Measurements from ENCODE around the gene PI16. TPM values are rescaled to one million over a fixed set of nuclear protein-coding genes. Genes with fewer than 3 reads are reported as not detected.

The PI16 gene
- total RNA-seq (2021): 0.83 and 1.9 TPM in 2 replicates
- Bru-seq, nascent RNA: percentile 30 among the genes with signal in this experiment
- BruChase-seq, experiment 1, labeled RNA remaining after a 2-hour chase: percentile 28 among the genes with signal in this experiment
- percentile 44 among the genes with signal in this experiment for BruChase-seq, experiment 2, labeled RNA remaining after a 6-hour chase
- long read RNA-seq, partial matches to known transcripts: 0 of 1 reads
- long read RNA-seq, other reads (novel, unspliced or antisense): 1 of 1 reads

- H2AFZ ChIP-seq: no peak within 1 kb of the TSS
- TF ChIP-seq EZH2 (IDR thresholded peaks at IDR 0.05; ENCODE audit: low read depth): no peak
- no peak for TF ChIP-seq CTCF (conservative IDR thresholded peaks at IDR 0.05)
- ChIA-PET CTCF (interaction anchor here (0.5 kb wide), 1 partner anchor 1229 kb away, joined by 4 read pairs; no protein-coding TSS in a partner anchor), POLR2A (ENCODE audit: unreplicated experiment) (no interaction called here)
- no peak within 1 kb of the TSS for H3K27ac ChIP-seq
- no peaks in the 10 kb centered on the region for H3K9me3 ChIP-seq (ENCODE audit: insufficient read depth, low read depth)
- H3K4me1 ChIP-seq (replicated peaks; ENCODE audit: insufficient read depth): peaks cover 22% of the 10 kb centered on the region
- no peaks in the 10 kb centered on the region for H3K79me2 ChIP-seq (ENCODE audit: low read depth)
- H4K20me1 ChIP-seq (ENCODE audit: insufficient read depth): no peaks in the 10 kb centered on the region
- H3K9me2 ChIP-seq (ENCODE audit: insufficient read depth): no peaks in the 10 kb centered on the region
- H3K4me3 ChIP-seq: no peak within 1 kb of the TSS
- intact Hi-C loops (cut with micrococcal nuclease; ENCODE audit: unreplicated experiment): no loop called here
- H3K4me2 ChIP-seq: no peak within 1 kb of the TSS
- no peaks in the 10 kb centered on the region for H3K27me3 ChIP-seq (ENCODE audit: insufficient read depth, low read depth)
- DNase-seq: no peak
- peaks cover 16% of the 10 kb centered on the region; the same call in 1 of the 2 replicates for H3F3A ChIP-seq (ENCODE audit: insufficient read depth, low read depth)
- BruUV-seq (replicated peaks): no TSS peak
- no peaks in the 10 kb centered on the region for H3K36me3 ChIP-seq (ENCODE audit: low read depth)
These were observed at the start of gene PI16 for GRCh38 chr6:36954262-36954931. Gene PI16, plus strand, starts transcription at chr6:36954738. Its CDS starts 23 bp downstream, at chr6:36954761.

- Histone ChIP-seq H3K9me2 (ENCODE audit: insufficient read depth) (no peaks in the 10 kb centered on the region), H3K36me3 (ENCODE audit: low read depth) (peaks cover 17% of the 10 kb centered on the region), H2AFZ (no peak overlapping the region), H3K4me1 (replicated peaks; ENCODE audit: insufficient read depth) (no peaks in the 10 kb centered on the region), H3K4me3 (no peak overlapping the region), H3K27me3 (ENCODE audit: insufficient read depth, low read depth) (no peaks in the 10 kb centered on the region), H3F3A (ENCODE audit: insufficient read depth, low read depth) (0 out of 2 replicates have a peak, but pooled peaks cover 10% of the 10 kb centered on the region), H3K9me3 (ENCODE audit: insufficient read depth, low read depth) (no peaks in the 10 kb centered on the region), H3K27ac (no peak overlapping the region), H4K20me1 (ENCODE audit: insufficient read depth) (0 out of 2 replicates have a peak, but pooled peaks cover 4% of the 10 kb centered on the region), H3K4me2 (no peak overlapping the region), H3K79me2 (ENCODE audit: low read depth) (no peaks in the 10 kb centered on the region)
- no peak for DNase-seq
- CTCF ChIA-PET: no interaction called here
- BruUV-seq (replicated peaks): no TSS peak
- TF ChIP-seq EZH2 (IDR thresholded peaks at IDR 0.05; ENCODE audit: low read depth): no peak
- TF ChIP-seq CTCF (conservative IDR thresholded peaks at IDR 0.05): no peak
- POLR2A ChIA-PET (ENCODE audit: unreplicated experiment): no interaction called here
- intact Hi-C loops (cut with micrococcal nuclease; ENCODE audit: unreplicated experiment): no loop called here
These were observed 49.6 kb upstream of the PI16 start for GRCh38 chr6:36904851-36905393.

- ChIA-PET CTCF (no interaction called here), POLR2A (ENCODE audit: unreplicated experiment) (no interaction called here)
- Histone ChIP-seq H3K27me3 (ENCODE audit: insufficient read depth, low read depth) (no peaks in the 10 kb centered on the region), H3K4me3 (no peak overlapping the region), H3K9me2 (ENCODE audit: insufficient read depth) (no peaks in the 10 kb centered on the region), H3K36me3 (ENCODE audit: low read depth) (peaks cover 20% of the 10 kb centered on the region), H4K20me1 (ENCODE audit: insufficient read depth) (0 out of 2 replicates have a peak, but pooled peaks cover 4% of the 10 kb centered on the region), H3K4me2 (no peak overlapping the region), H3F3A (ENCODE audit: insufficient read depth, low read depth) (peaks cover 13% of the 10 kb centered on the region; the same call in 1 of the 2 replicates), H3K27ac (no peak overlapping the region), H2AFZ (no peak overlapping the region), H3K4me1 (replicated peaks; ENCODE audit: insufficient read depth) (no peaks in the 10 kb centered on the region), H3K79me2 (ENCODE audit: low read depth) (no peaks in the 10 kb centered on the region), H3K9me3 (ENCODE audit: insufficient read depth, low read depth) (no peaks in the 10 kb centered on the region)
- TF ChIP-seq EZH2 (IDR thresholded peaks at IDR 0.05; ENCODE audit: low read depth): no peak
- no peak for TF ChIP-seq CTCF (conservative IDR thresholded peaks at IDR 0.05)
- intact Hi-C loops (cut with micrococcal nuclease; ENCODE audit: unreplicated experiment): no loop called here
- DNase-seq: no peak
- BruUV-seq (replicated peaks): no TSS peak
These were observed 47.8 kb upstream of the PI16 start for GRCh38 chr6:36906539-36907325.
